HG03064 (cell line): ENCODE measurements around the gene USF1.
"Not testable (repeated sequence)": the region's sequence is repeated elsewhere in the genome, so short reads cannot be mapped to it uniquely, and the experiment has no call there.

Source experiments
- ATAC-seq: cut with Tn5 transposase; IDR thresholded peaks from one replicate; pipeline ENCODE4 v1.9.1; 2021; ENCODE audit warnings: low read depth; ENCODE audit not compliant: unreplicated experiment

The USF1 gene

GRCh38 chr1:160993544-160994193 is 52.1 kb downstream of the USF1 start:
- no peak for ATAC-seq

- not testable (repeated sequence) for ATAC-seq
Measured at GRCh38 chr1:160992036-160992435, 53.7 kb downstream of the USF1 start.
